CD14-positive monocyte (primary cell): ENCODE measurements around the gene ERCC6. TPM values are rescaled to one million over a fixed set of nuclear protein-coding genes. Genes with fewer than 3 reads are reported as not detected.

Experiments
- DNase-seq, 3 donors: peaks; one replicate each; pipeline ENCODE4 v3.0.0-alpha.2; 2011 to 2022
- H2AFZ ChIP-seq: 2 replicates; pipeline ENCODE4 v1.6.0; 2012; ENCODE audit warnings: mild to moderate bottlenecking, low read depth, low read length, inconsistent platforms; ENCODE audit not compliant: insufficient read depth, poor library complexity, severe bottlenecking
- H3K27ac ChIP-seq, 2 donors: 1 replicate in 1 of 2; 2 replicates in 1 of 2; pipeline ENCODE4 v1.5.1; 2012 to 2013; ENCODE audit warnings: low read length in 2 of 2, control low read depth in 1 of 2, inconsistent platforms in 1 of 2, low read depth in 1 of 2, mild to moderate bottlenecking in 1 of 2
- H3K27me3 ChIP-seq, 2 donors: one replicate each; pipeline versions ENCODE4 v1.6.0 to v1.6.1; 2011 to 2013; ENCODE audit warnings: low read length in 2 of 2; ENCODE audit not compliant: control insufficient read depth in 2 of 2, insufficient read depth in 2 of 2
- H3K36me3 ChIP-seq, 2 donors: replicated peaks in 1 of 2; 1 replicate in 1 of 2; 2 replicates in 1 of 2; pipeline versions ENCODE4 v1.5.1 to v1.6.1; 2012 to 2013; ENCODE audit warnings: low read length in 2 of 2, control low read depth in 1 of 2, inconsistent platforms in 1 of 2, mild to moderate bottlenecking in 1 of 2; ENCODE audit not compliant: insufficient read depth in 2 of 2, control insufficient read depth in 1 of 2
- H3K4me1 ChIP-seq, 2 donors: 1 replicate in 1 of 2; 2 replicates in 1 of 2; pipeline versions ENCODE4 v1.5.1 to v1.6.1; 2012 to 2013; ENCODE audit warnings: low read length in 2 of 2, control low read depth in 1 of 2, inconsistent platforms in 1 of 2, mild to moderate bottlenecking in 1 of 2, moderate library complexity in 1 of 2; ENCODE audit not compliant: insufficient read depth in 2 of 2, control insufficient read depth in 1 of 2
- H3K4me2 ChIP-seq: replicated peaks from 2 replicates; pipeline ENCODE3; 2012; ENCODE audit warnings: low read length, moderate library complexity, mild to moderate bottlenecking; ENCODE audit not compliant: poor library complexity, severe bottlenecking; ENCODE audit errors: extremely low read depth
- H3K4me3 ChIP-seq, 3 experiments: fragments of 200-600 bp in 1 of 3; sonication (generic) in 1 of 3; replicated peaks in 1 of 3; 1 replicate in 2 of 3; 2 replicates in 1 of 3; pipeline ENCODE4 v1.5.1; 2011 to 2013; ENCODE audit warnings: low read length in 3 of 3, mild to moderate bottlenecking in 3 of 3, control low read depth in 2 of 3, low read depth in 2 of 3, inconsistent platforms in 1 of 3, moderate library complexity in 1 of 3
- H3K79me2 ChIP-seq: 2 replicates; pipeline ENCODE4 v1.6.0; 2012; ENCODE audit warnings: mild to moderate bottlenecking, control low read depth, inconsistent platforms, low read length, moderate library complexity; ENCODE audit not compliant: insufficient read depth
- H3K9ac ChIP-seq: 2 replicates; pipeline ENCODE4 v1.6.0; 2017; ENCODE audit warnings: low read length, mild to moderate bottlenecking; ENCODE audit not compliant: insufficient read depth, poor library complexity, severe bottlenecking
- H3K9me3 ChIP-seq, 2 donors: replicated peaks in 1 of 2; 1 replicate in 1 of 2; 2 replicates in 1 of 2; pipeline versions ENCODE4 v1.5.1 to v1.6.1; 2012 to 2013; ENCODE audit warnings: low read length in 2 of 2, control low read depth in 1 of 2; ENCODE audit not compliant: control insufficient read depth in 1 of 2, insufficient read depth in 1 of 2
- H4K20me1 ChIP-seq: 2 replicates; pipeline ENCODE4 v1.6.0; 2012; ENCODE audit warnings: mild to moderate bottlenecking, low read length, control low read depth, moderate library complexity; ENCODE audit not compliant: insufficient read depth
- H3K27ac Mint-ChIP-seq, 7 donors: one replicate each; pipeline ENCODE4 v1.8.0; 2020; ENCODE audit warnings: mild to moderate bottlenecking in 7 of 7, mixed read lengths in 7 of 7, moderate library complexity in 6 of 7, inconsistent platforms in 2 of 7
- H3K27me3 Mint-ChIP-seq, 3 donors: one replicate each; pipeline ENCODE4 v1.8.0; 2021 to 2022; ENCODE audit warnings: low read depth in 3 of 3, mild to moderate bottlenecking in 3 of 3, mixed read lengths in 3 of 3, moderate library complexity in 3 of 3, inconsistent platforms in 1 of 3
- H3K36me3 Mint-ChIP-seq, 2 donors: one replicate each; pipeline ENCODE4 v1.8.0; 2020; ENCODE audit warnings: mixed read lengths in 2 of 2, inconsistent platforms in 1 of 2, mild to moderate bottlenecking in 1 of 2
- H3K4me1 Mint-ChIP-seq: one replicate; pipeline ENCODE4 v1.8.0; 2020; ENCODE audit warnings: mild to moderate bottlenecking, mixed read lengths
- H3K4me3 Mint-ChIP-seq, 2 donors: one replicate each; pipeline ENCODE4 v1.8.0; 2020; ENCODE audit warnings: mild to moderate bottlenecking in 2 of 2, mixed read lengths in 2 of 2, moderate library complexity in 1 of 2
- H3K9me3 Mint-ChIP-seq, 7 donors: one replicate each; pipeline ENCODE4 v1.8.0; 2020 to 2022; ENCODE audit warnings: mixed read lengths in 7 of 7, mild to moderate bottlenecking in 6 of 7, moderate library complexity in 6 of 7, inconsistent platforms in 2 of 7
- CTCF ChIP-seq: fragments of 200-600 bp; IDR thresholded peaks from one replicate; pipeline ENCODE4 v1.8.0; 2022; ENCODE audit warnings: antibody characterized with exemption, mild to moderate bottlenecking
- WGBS: methylation state at CpG from one replicate; pipeline ENCODE4 v1.1.5; 2013; ENCODE audit warnings: missing lambda C conversion rate; ENCODE audit not compliant: insufficient coverage; 5-methylcytosine and 5-hydroxymethylcytosine counted together
- intact Hi-C, 2 donors: fragments of 100-400 bp; cut with micrococcal nuclease; formaldehyde crosslinking; loops; one replicate each; pipeline versions ENCODE4 v1.15.0 to v1.15.1; 2023
- polyA plus RNA-seq, 3 donors: library from polyadenylated mRNA; depleted of rRNA in 1 of 3; unstranded in 2 of 3; stranded (reverse) in 1 of 3; fragments of 300-500 nt in 2 of 3; fragments of >200 nt in 1 of 3; fragmentation: Illumina TruSeq in 2 of 3; gene quantifications; 1 replicate in 2 of 3; 2 replicates in 1 of 3; pipeline ENCODE4 v1.2.3, GENCODE V29; 2012 to 2021

Gene ERCC6
- polyA plus RNA-seq, 3 donors, result 5.4 to 6.2 (median 6.0) TPM

GRCh38 chr10:49564461-49565009 lies 25.6 kb upstream of the ERCC6 start:
- intact Hi-C loops, result no loop called here

GRCh38 chr10:49562893-49563292 lies 24.0 kb upstream of the ERCC6 start:
- no peak overlapping the region for H3K4me3 ChIP-seq
- intact Hi-C loops, result no loop called here
- H3K9ac ChIP-seq, result no peak overlapping the region
- H3K9me3 Mint-ChIP-seq, result peaks cover 0 to 10% (median 3%) of the 10 kb centered on the region in 7 donors
- no peaks in the 10 kb centered on the region for H4K20me1 ChIP-seq
- no peak overlapping the region for H3K27ac ChIP-seq
- H3K36me3 Mint-ChIP-seq, result no peaks in the 10 kb centered on the region
- H3K79me2 ChIP-seq, result no peaks in the 10 kb centered on the region
- peaks cover 0 to 8% of the 10 kb centered on the region in 2 donors for H3K27me3 ChIP-seq
- no peak overlapping the region for H2AFZ ChIP-seq
- no peak overlapping the region for H3K27ac Mint-ChIP-seq
- no peaks in the 10 kb centered on the region for H3K4me1 ChIP-seq
- no peaks in the 10 kb centered on the region for H3K9me3 ChIP-seq
- H3K4me3 Mint-ChIP-seq, result no peak overlapping the region
- no peak for TF ChIP-seq CTCF
- H3K4me1 Mint-ChIP-seq, result no peaks in the 10 kb centered on the region
- peaks cover 9 to 19% (median 15%) of the 10 kb centered on the region in 3 donors for H3K27me3 Mint-ChIP-seq
- H3K4me2 ChIP-seq, result no peak overlapping the region
- no peaks in the 10 kb centered on the region for H3K36me3 ChIP-seq
- WGBS, result no CpG with 5 or more reads among the region's 1 CpG
- no peak for DNase-seq

More at GRCh38 chr10:49564461-49565009, 25.6 kb upstream of the ERCC6 start:
- Histone ChIP-seq H3K4me1 (no peaks in the 10 kb centered on the region), H3K4me3 (no peak overlapping the region), H3K27me3 (peaks cover 0 to 8% of the 10 kb centered on the region in 2 donors), H3K79me2 (no peaks in the 10 kb centered on the region), H3K9me3 (peaks cover 3 to 5% of the 10 kb centered on the region in 2 donors), H3K4me2 (no peak overlapping the region), H3K27ac (no peak overlapping the region), H4K20me1 (no peaks in the 10 kb centered on the region), H3K9ac (no peak overlapping the region), H3K36me3 (no peaks in the 10 kb centered on the region), H2AFZ (no peak overlapping the region)
- DNase-seq, result no peak
- no peak overlapping the region for H3K4me3 Mint-ChIP-seq
- H3K36me3 Mint-ChIP-seq, result no peaks in the 10 kb centered on the region
- peaks cover 4 to 22% (median 13%) of the 10 kb centered on the region in 7 donors for H3K9me3 Mint-ChIP-seq
- no peak overlapping the region for H3K27ac Mint-ChIP-seq
- no peak for TF ChIP-seq CTCF
- WGBS, result 87% methylated on average over 4 of the region's 4 CpGs
- H3K27me3 Mint-ChIP-seq, result peaks cover 7 to 19% (median 13%) of the 10 kb centered on the region in 3 donors
- no peaks in the 10 kb centered on the region for H3K4me1 Mint-ChIP-seq
